ENCODE measurements around the gene ASPHD2.
A peak's percentile ranks its signal among the peaks of the same experiment; 100 is the strongest.
"Not testable (repeated sequence)": the region's sequence is repeated elsewhere in the genome, so short reads cannot be mapped to it uniquely, and the experiment has no call there.

ASPHD2 gene

DNA sequence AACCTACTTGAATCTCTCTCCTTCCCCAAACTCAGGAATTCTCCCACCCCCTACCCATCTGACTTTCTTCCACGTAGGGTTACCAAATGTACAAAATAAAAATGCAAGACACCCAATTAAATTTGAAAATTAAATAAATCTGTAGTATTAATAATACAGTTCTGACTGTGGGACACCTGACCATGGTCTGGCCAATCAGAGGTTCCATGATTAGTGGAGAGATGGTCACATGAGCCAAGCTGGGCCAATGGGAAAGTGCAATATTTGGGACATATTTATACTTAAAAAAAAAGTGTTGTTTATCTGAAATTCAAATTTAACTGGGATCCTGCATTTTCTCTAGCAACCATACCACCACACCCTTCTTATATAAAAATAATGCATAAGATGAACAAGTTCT is 29.8 kb upstream of the ASPHD2 start:
- DNase-seq (ENCODE audit: low read depth in 1 of 2, low spot score in 1 of 2) = no peak
- TF ChIP-seq JUND (IDR thresholded peaks at IDR 0.05; ENCODE audit: low read depth) = no peak
- in situ Hi-C loops (cut with HindIII; ENCODE audit: low pct_unique_long_range_greater_than_20kb, low sequenced_read_pairs) = no loop called here

DNA sequence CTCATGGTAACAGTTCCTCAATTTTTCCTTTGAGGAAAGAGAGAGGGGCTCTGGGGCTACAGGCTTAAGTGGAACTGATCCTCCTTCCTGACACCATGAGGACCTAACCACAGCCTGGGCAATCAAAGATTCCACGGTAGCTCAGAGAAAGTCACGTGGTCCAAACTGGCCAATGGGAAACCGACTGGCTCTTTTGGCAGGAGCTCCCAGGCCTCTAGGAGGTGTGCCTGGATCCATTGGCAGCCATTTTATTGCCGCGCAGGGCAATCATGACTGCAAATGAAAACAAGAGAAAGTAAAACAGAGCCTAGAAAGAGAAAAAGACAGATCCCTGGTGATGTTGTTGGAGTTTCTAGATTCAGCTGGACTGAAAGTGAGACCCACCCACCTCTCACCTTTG is 27.3 kb upstream of the ASPHD2 start:
- TF ChIP-seq JUND (IDR thresholded peaks at IDR 0.05; ENCODE audit: low read depth) = no peak
- in situ Hi-C loops (cut with HindIII; ENCODE audit: low pct_unique_long_range_greater_than_20kb, low sequenced_read_pairs) = no loop called here
- DNase-seq (ENCODE audit: low read depth in 1 of 2, low spot score in 1 of 2) = no peak

DNA sequence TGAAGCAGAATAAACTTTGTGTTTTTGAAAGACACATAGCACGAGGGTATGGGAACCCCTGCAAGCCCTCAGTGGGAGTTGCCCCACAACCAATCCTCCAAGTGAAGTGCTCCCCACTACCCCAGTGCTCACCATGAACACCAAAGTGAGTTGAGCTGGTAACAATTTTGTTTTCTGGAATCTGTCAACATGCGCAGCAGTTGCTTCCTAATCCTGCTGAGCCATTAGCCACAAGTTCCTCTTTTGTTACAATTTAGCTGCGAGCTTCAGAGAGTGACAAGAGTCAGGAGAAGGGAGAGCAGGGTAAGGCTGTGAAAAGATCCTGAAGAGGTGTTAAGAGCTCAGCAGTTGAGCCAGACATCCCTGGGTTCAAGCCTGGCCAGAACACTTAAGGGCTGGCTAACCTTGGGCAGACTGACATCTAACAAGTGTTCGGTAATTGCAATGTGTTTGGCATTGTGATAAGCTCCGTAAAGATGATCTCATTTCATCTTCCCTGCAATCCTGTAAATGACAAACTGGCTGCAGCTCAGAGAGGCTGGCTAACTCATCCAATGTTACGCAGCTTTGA is 24.1 kb upstream of the ASPHD2 start:
- in situ Hi-C loops (cut with HindIII; ENCODE audit: low pct_unique_long_range_greater_than_20kb, low sequenced_read_pairs) = no loop called here
- DNase-seq (ENCODE audit: low read depth in 1 of 2, low spot score in 1 of 2) = no peak
- no peak for TF ChIP-seq JUND (IDR thresholded peaks at IDR 0.05; ENCODE audit: low read depth)

DNA sequence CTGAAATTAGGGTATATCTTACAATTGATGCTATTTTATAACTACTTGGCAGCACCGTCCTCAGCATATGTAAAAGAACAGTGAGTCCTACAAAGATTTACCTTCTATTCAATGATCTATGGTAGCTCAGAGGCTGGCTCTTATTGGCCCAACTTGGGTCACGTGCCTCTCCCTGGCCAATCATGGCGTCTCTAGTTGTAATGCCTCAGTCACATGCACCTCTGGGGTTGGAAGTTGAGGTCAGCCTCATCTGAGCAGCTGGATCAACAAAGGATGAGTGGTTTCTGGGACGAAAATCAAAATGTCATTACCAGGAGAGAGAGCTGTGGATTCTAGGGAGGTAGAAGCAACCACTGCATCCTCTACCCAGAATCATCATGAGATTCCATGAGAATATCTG is 22.9 kb upstream of the ASPHD2 start:
- DNase-seq (ENCODE audit: low read depth in 1 of 2, low spot score in 1 of 2) = peak in 1 of 2 experiments; percentile 10
- TF ChIP-seq JUND (IDR thresholded peaks at IDR 0.05; ENCODE audit: low read depth) = no peak
- in situ Hi-C loops (cut with HindIII; ENCODE audit: low pct_unique_long_range_greater_than_20kb, low sequenced_read_pairs) = no loop called here

DNA sequence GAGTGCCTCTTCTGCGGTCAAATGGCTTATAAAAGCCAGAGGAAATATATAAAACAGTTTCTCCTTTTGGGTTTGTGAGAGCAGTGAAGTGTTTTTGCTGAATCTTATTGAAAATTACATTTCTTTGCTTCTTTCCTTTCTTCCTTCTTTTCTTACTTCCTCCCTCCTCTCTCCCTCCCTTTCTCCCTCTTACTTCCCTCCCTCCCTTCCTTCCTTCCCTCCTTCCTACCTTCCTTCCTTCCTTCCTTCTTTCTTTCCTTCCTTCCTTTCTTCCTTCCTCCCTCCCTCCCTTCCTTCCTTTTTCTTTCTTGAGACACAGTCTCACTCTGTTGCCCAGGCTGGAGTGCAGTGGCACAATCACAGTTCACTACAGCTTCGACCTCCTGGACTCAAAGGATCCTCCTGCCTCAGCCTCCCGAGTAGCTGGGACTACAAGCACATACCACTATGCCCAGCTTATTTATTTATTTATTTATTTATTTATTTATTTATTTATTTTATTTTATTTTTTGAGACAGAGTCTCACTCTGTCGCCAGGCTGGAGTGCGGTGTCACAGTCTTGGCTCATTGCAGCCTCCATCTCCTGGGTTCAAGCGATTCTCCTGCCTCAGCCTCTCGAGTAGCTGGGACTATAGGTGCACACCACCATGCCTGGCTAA is 20.4 kb upstream of the ASPHD2 start:
- DNase-seq (ENCODE audit: low read depth in 1 of 2, low spot score in 1 of 2); in situ Hi-C loops (cut with HindIII; ENCODE audit: low pct_unique_long_range_greater_than_20kb, low sequenced_read_pairs): not testable (repeated sequence)

DNA sequence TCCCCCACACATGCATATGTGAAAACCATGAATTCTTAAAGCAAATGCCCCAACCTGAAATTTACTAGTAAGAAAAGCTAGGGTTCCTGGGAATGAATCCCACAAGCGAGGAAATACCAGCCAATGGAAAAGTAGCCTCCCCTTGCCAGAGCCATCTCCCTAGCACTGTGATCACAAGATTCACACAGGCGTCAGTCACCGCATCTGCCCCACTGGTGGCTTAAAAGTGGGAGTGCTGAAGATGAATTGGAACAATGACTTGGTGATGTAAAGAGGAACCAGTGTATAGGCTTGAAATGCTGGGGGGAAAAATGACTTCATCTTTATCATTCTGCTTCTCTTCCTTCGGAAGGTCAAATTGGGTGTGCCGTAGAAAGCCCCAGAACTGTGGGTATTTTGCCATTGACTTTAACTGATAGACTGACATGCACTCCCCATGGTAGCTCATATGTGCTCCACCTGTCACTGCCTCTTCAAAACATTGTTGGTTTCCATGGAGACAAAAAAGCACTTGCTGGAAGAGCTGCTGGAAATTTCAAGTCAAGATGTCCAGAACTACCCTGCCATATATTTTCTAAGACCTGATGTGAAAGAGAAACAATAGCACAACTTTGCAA is 19.2 kb upstream of the ASPHD2 start:
- in situ Hi-C loops (cut with HindIII; ENCODE audit: low pct_unique_long_range_greater_than_20kb, low sequenced_read_pairs) = no loop called here
- no peak for DNase-seq (ENCODE audit: low read depth in 1 of 2, low spot score in 1 of 2)
- TF ChIP-seq JUND (IDR thresholded peaks at IDR 0.05; ENCODE audit: low read depth) = no peak

DNA sequence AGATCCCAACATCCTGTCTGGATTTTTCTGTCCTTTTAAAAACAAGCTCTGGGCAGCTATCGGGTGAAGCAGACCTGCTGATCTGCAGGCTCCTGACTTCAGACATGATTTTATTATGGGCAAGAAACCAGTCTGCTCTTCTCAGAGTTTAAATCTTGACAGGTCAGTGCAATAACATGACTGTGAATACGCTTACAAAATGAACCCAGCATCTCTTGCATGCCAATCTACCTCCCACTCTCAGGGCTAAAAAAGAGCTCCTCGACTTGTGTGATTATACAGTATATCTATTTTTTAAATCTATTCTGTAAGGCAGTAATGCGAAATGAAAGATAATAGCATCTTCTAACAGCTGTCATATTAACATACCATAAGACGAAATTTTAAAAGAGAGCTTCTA is 18.7 kb upstream of the ASPHD2 start:
- no peak for TF ChIP-seq JUND (IDR thresholded peaks at IDR 0.05; ENCODE audit: low read depth)
- DNase-seq (ENCODE audit: low read depth in 1 of 2, low spot score in 1 of 2) = no peak
- in situ Hi-C loops (cut with HindIII; ENCODE audit: low pct_unique_long_range_greater_than_20kb, low sequenced_read_pairs) = no loop called here

DNA sequence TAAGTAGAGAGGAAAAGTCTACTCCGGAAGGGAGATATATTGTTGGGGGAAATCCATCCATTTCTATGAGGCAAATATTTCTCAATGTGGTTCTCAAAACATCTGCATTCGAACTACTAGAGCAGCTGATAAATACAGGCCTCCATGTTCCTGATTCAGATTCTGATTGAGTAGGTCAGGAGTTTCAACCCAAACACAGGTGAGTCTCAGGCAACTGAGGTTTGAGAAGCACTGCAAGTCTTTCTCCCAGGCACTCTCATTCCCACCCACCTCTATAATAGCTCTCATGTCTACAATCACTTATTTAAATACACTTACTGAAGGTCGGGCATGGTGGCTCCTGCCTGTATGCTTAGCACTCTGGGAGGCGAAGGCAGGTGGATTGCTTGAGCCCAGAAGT is 14.7 kb upstream of the ASPHD2 start:
- no peak for TF ChIP-seq JUND (IDR thresholded peaks at IDR 0.05; ENCODE audit: low read depth)
- no peak for DNase-seq (ENCODE audit: low read depth in 1 of 2, low spot score in 1 of 2)
- in situ Hi-C loops (cut with HindIII; ENCODE audit: low pct_unique_long_range_greater_than_20kb, low sequenced_read_pairs) = no loop called here

DNA sequence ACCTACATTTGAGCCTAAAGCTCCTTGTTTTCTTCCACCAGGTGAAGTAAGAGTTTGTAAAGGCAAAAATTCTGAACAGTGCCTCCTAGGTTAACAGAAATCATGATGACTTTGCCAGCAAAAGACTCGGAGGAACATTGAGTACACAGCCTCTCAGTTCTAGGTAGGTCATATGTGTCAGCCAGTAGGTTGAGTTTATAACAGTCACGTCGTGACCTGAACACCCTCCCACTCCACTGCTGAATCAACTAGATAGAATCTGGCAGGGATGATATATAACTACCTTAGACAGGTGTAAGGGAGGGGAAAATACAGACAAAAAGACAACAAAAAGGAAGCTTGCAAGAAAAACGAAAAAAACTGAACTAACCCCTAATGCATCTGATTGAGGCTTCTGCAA is 12.8 kb upstream of the ASPHD2 start:
- in situ Hi-C loops (cut with HindIII; ENCODE audit: low pct_unique_long_range_greater_than_20kb, low sequenced_read_pairs) = no loop called here
- no peak for TF ChIP-seq JUND (IDR thresholded peaks at IDR 0.05; ENCODE audit: low read depth)

DNA sequence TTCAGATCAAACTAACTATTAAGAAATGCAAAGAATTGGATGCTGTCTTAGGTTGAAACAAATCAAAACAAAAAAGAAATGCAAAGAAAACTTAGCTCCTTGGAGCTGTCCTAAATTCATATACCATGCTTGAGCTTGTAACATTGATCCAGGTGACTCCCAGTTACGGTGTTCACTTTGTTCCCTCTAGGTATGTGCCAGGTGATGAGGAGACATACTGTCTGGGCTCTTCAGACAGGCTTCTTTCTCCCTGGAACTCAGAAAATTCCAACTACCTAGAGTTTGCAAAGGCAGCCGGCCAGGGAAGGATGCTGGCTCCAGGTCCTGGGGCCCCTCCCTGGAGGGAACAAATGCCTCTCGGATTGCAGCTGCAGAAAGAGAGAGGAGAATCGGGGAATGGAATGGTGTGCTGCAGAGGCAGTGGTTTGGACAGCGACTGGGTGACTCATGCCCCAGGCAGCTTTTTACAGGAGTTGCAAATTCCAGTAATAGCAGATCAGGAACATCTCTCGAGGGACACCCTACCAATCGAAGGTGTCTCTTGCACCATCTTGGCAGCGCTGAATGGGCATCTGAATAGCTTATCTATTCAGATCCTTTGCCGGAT is 12.3 kb upstream of the ASPHD2 start:
- in situ Hi-C loops (cut with HindIII; ENCODE audit: low pct_unique_long_range_greater_than_20kb, low sequenced_read_pairs) = no loop called here
- peak; percentile 30; the same call in 1 of the 2 replicates for TF ChIP-seq JUND (IDR thresholded peaks at IDR 0.05; ENCODE audit: low read depth)
- peak in 1 of 2 experiments; percentile 55 for DNase-seq (ENCODE audit: low read depth in 1 of 2, low spot score in 1 of 2)

More for the DNA sequence above, 12.8 kb upstream of the ASPHD2 start:
- no peak for DNase-seq (ENCODE audit: low read depth in 1 of 2, low spot score in 1 of 2)

DNA sequence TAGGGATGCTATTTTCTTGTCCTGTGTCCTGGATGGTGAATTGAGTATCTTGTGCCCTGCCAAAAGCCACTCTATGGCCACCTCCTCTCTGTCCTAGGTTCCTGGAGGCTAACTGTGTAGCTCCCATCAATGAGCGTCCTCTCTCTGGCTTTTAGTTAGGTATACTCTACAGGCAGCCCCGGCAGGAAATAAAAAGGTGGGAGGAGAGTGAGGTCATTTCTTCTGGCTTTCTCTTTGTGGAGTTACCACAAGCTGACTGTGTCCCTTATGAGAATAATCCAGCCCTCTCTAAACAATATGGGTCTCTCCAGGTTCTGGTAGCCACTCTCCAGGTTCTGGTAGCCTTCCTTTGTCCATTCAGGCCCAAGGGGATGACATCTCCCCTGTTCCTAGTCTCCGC is 11.7 kb upstream of the ASPHD2 start:
- TF ChIP-seq JUND (IDR thresholded peaks at IDR 0.05; ENCODE audit: low read depth) = no peak
- no peak for DNase-seq (ENCODE audit: low read depth in 1 of 2, low spot score in 1 of 2)
- in situ Hi-C loops (cut with HindIII; ENCODE audit: low pct_unique_long_range_greater_than_20kb, low sequenced_read_pairs) = no loop called here

DNA sequence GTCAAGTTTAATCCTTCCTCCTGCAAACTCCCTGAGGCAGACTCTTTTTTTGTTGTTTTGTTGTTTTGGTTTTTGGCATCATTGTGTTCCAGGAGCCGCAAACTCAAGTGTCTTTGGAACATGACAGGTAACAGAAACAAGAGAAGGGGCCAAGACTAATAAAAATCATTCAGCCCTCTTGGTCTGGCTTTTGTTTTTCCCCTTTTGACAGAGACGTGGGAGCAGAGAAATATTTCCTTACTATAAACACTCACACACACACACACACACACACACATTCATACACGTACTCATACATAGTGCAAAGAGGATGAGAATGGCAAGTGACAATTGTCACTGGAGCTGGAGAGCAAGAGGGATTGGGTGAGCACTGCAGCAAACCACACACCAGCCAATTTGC is 10.4 kb upstream of the ASPHD2 start:
- no peak for DNase-seq (ENCODE audit: low read depth in 1 of 2, low spot score in 1 of 2)
- in situ Hi-C loops (cut with HindIII; ENCODE audit: low pct_unique_long_range_greater_than_20kb, low sequenced_read_pairs) = no loop called here
- TF ChIP-seq JUND (IDR thresholded peaks at IDR 0.05; ENCODE audit: low read depth) = no peak

DNA sequence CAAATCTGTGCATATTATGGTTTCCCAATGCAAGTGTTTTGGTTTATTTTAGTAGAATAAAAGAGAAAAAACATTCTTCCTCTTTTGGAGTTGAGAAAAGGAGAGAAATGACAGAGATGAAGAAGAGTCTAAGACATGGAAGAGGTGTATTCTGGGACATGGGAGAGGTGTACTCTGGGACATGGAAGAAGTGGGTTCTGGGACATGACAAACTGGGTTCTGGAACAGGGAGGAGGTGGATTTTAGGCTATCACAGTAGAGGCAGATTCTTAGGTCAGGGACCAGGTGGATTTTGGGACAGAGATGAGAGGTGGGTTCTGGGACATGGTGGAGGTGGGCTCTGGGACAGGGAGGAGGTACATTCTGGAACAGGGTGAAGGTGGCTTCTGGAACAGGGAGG is 2.1 kb upstream of the ASPHD2 start:
- in situ Hi-C loops (cut with HindIII; ENCODE audit: low pct_unique_long_range_greater_than_20kb, low sequenced_read_pairs) = no loop called here
- DNase-seq (ENCODE audit: low read depth in 1 of 2, low spot score in 1 of 2) = no peak
- no peak for TF ChIP-seq JUND (IDR thresholded peaks at IDR 0.05; ENCODE audit: low read depth)

All from T47D (cell line).